GM19099 (cell line): ENCODE measurements around the gene DVL1.
A peak's percentile ranks its signal among the peaks of the same experiment; 100 is the strongest.

ENCODE experiments used
- POLR2A ChIP-seq: IDR thresholded peaks from 3 replicates; pipeline ENCODE4 v1.6.1; 2011; ENCODE audit warnings: low read depth; ENCODE audit not compliant: insufficient read length; ENCODE audit errors: extremely low read depth

DVL1 gene

DNA sequence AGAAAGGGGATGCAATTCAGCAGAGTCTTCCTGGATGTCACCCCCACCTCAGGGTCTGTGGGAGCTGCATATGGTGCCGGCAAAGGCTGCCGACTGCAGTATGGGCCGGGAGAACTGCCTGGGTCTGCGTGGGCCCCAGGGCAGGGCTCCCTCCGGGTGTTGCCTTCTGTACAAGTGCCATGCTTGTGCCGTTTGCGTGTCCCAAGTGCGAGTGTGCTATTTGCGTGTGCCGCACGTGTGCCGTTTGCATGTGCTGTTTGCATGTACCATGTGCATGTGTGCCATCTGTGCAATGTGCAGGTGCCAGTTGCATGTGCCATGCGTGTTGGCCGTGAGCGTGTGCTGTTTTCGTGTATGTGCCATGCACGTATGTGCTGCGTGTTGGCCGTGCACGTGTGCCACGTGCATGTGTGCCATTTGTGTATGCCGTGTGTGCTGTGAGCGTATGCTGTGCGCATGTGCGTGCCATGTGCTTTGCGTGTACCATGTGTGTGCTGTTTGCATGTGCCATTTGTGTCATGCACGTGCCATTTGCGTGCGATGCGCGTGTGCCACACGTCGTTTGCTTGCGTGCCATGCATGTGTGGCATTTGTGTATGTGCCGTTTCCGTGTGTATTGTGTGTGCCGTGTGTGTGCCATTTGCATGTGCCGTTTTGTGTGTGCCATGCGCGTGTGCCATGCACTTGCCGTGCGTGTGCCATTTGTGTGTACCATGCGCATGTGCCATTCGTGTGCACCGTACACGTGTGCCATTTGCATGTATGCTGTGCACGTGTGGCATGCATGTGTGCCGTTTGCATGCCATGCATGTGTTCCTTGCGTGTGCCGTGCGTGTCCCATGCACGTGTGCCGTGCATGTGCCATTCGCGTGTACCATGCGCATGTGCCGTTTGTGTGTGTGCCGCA lies 19.7 kb downstream of the DVL1 start:
- TF ChIP-seq POLR2A: no peak

DNA sequence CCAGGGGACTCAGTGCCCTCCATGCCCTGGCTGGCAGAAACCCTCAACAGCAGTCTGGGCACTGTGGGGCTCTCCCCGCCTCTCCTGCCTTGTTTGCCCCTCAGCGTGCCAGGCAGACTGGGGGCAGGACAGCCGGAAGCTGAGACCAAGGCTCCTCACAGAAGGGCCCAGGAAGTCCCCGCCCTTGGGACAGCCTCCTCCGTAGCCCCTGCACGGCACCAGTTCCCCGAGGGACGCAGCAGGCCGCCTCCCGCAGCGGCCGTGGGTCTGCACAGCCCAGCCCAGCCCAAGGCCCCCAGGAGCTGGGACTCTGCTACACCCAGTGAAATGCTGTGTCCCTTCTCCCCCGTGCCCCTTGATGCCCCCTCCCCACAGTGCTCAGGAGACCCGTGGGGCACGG lies 21.0 kb downstream of the DVL1 start:
- TF ChIP-seq POLR2A: no peak

DNA sequence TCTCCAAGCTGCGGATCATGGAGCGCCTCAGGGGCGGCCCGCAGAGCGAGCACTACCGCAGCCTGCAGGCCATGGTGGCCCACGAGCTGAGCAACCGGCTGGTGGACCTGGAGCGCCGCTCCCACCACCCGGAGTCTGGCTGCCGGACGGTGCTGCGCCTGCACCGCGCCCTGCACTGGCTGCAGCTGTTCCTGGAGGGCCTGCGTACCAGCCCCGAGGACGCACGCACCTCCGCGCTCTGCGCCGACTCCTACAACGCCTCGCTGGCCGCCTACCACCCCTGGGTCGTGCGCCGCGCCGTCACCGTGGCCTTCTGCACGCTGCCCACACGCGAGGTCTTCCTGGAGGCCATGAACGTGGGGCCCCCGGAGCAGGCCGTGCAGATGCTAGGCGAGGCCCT lies 21.9 kb downstream of the DVL1 start:
- no peak for TF ChIP-seq POLR2A

DNA sequence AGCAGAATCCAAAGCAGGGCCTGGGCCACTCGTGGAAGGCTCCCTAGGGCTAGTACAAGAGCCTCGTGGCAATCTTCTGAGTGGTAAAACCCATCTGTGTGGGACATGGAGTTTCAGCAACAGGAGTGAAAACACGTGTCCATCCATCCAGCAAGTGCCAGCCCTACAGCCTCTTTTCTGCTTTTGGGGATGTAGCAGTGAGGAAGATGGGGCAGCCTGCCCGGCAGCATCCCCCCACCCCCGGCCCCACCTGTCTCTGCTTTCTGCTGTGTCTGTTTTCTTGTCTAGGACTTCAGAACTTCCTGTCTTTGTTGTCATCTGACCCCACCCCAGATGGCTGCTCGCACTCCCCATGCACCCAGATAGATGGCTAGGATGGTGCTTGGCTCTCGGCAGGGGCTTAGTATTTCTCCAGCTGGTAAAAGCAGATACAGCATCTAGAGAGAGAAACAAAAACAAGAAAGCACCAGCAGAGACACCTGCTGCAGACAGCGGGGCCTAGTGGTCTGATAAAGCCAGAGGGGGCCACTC lies 23.1 kb downstream of the DVL1 start:
- no peak for TF ChIP-seq POLR2A

DNA sequence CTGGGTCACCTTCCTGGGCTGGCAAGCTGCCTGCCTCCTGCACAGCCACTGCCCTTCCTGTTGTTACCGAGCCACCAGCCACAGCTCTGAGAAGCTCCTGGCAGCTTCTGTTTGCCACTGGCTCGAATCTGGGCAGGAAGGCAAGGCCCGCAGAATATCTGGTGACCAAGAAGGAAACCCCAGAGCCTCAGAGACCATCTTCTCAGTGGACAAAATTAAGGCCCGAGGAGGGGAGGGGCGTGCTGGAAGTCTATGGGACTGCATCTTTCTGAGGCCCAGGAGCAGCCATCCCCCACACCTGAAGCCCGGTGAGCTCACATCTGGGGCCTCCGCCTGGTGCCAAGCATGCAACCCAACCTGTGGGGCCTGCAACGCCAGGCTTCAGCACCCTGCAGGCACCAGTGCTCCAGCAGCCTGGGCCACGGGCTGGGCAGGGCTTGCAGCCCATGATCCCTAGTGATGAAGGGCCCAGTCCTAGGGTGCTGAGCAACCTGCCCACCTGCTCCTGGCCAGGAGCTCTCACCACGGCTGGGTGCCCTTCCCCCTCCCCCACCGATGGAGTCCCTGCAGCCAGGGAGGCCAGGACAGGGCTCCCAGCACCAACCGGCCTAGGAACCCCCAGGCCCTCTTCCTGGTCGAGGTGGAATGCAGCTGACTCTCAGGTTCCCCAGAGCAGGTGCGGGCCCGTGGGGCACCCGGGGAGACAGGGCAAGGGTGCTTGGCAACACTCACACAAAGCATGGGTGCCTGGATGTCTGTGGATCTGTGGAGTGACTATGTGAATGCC lies 23.7 kb downstream of the DVL1 start:
- TF ChIP-seq POLR2A: no peak

DNA sequence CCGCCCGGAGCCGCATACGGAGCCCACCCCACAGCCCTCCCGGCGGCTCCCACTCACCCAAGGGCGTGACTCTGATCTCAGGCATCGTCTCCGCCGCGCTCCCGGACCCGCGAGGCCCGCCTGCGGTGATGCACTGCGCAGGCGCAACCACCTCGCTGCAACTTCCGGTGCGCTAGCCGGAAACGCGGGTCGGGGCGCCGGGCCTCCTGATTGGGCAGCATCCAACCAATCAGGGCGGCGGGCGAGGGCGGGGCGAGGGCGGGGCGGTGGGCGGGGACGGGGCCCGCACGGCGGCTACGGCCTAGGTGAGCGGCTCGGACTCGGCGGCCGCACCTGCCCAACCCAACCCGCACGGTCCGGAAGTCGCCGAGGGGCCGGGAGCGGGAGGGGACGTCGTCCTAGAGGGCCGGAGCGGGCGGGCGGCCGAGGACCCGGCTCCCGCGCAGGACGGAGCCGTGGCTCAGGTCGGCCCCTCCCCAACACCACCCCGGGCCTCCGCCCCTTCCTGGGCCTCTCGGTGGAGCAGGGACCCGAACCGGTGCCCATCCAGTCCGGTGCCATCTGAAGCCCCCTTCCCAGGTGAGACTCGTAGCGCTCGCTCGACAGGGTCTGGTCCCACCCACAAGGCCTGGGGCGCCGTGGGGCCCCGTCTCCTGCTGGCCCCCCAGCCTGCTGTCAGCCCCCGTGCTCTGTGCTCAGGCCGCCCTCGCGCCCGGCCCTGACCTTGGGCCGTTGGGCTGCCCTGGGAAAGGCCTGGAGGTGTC lies 24.5 kb downstream of the DVL1 start, which contains the start of the genes CPTP and INTS11:
TSS of gene CPTP (plus strand) at position 279 of the 764 bp plus-strand sequence. CDS start 2,109 bp downstream, outside the sequence.
TSS of gene INTS11 (minus strand) at position 137 of the 764 bp plus-strand sequence. CDS start at position 85, 52 bp downstream.
- TF ChIP-seq POLR2A: peak; percentile 91

DNA sequence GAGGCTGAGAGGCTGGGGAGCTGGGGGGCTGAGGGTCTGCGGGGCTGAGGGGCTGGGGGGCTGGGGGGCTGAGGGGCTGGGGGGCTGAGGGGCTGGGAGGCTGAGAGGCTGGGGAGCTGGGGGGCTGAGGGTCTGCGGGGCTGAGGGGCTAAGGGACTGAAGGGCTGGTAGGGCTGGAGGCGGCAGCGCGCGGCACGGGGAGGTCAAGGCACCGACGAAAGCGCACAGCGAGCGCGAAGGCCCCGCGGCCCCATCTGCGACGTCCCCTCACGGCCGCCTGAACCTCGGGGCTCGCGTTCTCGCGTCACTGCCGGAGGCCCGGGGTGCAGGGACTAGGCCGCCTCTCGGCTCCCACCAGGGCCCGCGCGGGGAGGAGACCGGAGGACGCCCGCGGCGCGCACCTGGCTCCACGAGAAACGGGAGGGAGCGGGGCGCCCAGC lies 25.1 kb downstream of the DVL1 start:
- TF ChIP-seq POLR2A: no peak

DNA sequence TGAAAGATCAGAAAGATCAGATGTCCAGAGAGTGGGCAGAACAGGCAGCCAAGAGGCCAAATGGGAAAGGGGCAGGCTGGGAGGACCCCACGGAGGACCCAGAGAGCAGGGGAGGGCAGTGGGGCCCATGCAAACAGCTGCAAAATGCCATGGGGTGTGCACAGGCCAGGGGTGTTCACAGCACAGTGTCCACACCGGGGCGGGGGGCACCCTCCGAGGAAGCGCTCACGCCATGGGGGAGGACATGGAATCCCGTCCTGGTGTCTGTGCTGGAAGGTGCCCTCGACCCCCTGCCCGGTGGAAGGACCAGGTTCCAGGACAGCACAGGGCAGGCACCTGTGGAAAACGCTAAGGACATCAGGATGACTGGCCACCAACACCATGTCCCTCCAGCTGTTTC lies 26.3 kb downstream of the DVL1 start:
- no peak for TF ChIP-seq POLR2A

DNA sequence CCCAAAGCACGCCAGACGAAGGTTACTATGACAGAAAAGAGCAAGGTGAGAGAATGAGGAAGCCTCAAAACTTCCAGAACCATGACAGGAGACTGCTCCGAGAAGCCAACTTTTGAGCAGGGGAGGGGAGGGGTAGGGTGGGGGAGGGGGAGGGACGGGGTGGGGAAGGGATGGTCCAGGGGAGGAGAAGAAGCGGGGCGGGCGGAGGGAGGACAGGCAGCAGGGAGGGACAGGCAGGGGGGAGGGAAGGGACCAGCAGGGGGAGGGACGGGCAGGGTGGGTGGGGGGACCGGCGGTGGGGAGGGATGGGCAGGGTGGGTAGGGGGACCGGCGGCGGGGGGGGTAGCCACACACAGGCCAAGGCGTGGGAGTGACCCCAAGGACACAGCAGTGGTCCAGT lies 26.8 kb downstream of the DVL1 start:
- TF ChIP-seq POLR2A: no peak

DNA sequence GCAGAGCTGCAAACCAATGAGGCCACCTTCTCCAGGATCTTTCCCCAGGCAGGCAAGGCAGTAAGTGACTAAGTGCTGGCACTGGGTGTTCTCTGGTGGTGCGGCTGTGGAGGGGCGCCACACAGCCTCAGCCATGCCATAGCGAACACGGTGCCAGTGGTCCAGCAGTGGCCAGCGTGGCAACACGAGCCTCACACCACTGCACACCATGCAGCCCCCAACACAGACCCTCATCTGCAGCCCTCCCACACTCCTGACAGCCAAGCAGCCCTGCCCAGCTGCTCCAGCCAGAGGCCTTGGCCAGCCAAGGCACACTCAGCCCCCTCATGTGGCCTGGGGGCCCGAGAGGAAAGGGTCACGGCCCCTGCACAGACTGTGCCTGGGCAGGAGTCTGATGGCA lies 27.7 kb downstream of the DVL1 start:
- no peak for TF ChIP-seq POLR2A

DNA sequence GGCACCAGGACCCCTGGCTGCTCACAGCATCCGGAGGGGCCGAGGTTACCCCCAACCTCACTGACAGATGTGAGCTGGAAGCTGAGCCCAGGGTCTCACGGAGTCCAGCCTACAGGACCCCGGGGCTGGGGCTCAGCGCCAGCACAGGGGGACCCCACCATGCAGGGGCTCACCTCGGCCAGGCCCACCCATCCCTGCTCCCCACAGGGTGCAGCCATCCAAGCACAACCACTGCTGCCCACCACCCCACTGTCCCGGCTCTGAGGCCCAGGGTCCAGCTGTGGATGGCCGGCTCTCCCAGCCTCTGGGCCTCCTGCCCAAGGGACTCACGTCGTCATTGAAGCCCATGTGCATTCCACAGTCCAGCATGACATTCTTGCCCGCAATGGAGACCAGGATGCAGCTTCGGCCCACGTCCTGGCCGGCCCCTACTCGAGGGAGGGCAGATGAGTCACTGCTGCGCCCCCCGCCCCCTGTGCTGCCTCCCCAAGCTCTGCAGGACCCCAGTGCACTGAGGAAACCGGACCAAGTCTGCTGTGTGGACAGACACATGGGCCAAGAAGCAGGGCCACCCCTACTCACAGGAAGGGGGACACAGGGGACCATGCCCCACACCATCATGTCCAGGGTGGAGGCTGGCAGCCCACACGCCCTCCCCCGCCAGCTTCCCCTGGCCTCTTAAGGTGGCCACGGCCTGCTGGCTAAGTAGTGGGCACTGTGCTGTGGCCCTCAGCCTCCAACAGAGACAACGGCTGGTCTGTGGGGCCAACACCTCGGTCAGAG lies 28.4 kb downstream of the DVL1 start:
- TF ChIP-seq POLR2A: no peak

DNA sequence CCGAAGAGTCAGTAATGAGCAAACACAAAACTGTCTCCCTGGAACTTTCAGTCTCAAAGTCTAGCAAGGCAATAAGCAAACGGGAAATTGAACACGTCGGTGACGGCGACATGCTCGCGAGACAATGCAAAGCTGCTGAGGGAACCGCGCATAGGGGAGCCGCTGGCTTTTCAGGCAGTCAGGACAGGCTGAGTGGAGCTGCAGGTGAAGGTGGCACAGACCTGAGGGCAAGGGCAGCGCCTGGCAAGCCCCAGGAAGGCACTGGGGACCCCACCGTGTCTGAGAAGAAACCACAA lies 29.6 kb downstream of the DVL1 start:
- TF ChIP-seq POLR2A: no peak

DNA sequence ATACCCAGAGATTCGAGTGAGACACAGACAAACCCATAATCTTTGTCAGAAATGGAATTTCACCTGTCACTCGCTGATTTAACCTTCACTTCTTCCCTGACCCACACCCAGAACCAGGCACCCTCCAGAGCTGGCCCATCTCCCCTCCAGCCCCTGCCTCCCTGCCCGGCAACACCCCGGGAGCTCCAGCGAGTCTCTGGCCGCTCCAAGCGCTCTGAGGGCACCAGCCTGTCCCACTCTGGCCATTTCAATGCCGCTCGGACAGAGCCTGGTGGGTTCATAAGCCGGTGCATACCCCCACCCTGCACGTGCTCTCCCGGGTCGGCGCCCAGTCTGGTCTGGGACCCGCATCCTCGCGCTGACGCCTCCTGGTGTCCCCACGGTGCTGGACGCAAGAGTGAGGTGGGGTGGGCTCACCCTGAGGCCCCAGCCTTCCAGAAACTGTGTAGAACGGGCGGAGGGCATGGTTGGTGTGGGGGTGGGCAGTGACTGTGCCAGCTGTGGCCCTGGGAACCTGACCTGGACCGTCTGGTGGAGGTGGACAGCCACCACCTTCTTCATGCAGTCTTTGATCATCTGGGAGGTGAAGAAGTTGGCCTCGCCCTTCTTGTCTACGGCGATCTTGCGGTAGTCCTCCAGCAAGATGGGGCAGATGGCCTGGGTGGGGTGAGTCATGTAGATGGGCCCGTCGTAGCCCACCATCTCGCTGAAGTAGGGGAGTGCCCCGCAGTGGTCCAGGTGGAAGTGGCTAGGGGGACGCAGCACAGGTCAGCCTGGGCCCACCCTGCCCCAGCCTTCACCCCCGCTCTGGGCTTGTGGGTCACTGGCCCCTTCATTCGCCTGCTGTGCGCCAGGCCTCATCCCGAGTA lies 30.2 kb downstream of the DVL1 start:
- no peak for TF ChIP-seq POLR2A

DNA sequence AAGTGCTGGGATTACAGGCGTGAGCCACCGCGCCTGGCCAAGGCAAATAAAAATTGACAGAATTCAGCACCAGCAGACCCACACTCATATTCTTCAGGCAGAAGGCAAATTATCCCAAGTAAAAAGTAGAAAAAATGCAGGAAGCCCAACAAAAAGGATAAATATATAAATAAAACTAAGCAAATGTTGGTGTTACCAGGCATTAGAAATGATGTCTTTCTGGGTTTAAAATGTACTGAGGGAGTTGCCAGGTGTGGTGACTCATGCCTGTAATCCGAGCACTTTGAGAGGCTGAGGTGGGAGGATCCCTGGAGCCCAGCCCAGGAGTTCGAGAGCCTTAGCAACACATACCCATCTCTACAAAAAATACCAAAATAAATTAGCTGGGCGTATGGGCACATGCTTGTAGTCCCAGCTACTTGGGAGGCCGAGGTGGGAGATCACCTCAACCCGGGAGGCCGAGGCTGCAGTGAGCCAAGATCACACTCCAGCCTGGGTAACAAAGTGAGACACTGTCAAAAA lies 31.0 kb downstream of the DVL1 start:
- no peak for TF ChIP-seq POLR2A

DNA sequence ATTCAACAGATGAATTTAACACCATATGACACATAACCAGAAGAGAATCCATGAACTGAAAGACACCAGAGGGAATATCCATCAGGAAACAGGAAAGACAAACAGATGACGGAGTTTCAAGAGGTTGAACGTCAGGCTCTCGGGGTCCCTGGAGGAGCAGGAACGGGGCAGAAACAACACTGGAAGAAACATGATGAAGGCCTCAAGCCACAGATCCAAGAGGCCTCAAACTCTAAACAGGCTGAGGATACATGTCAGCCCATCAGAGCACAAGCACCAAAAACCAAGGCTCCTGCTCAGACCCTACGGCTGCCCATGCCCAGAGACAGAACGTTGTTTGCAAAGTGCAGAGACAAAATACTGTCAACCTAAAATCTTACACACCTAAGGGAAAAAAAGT lies 31.8 kb downstream of the DVL1 start:
- TF ChIP-seq POLR2A: no peak
